ENCODE data around the gene UBE2V1. TPM values are rescaled to one million over a fixed set of nuclear protein-coding genes. Genes with fewer than 3 reads are reported as not detected.

UBE2V1 gene
- polyA plus RNA-seq, 1 experiment: 101 TPM

DNA sequence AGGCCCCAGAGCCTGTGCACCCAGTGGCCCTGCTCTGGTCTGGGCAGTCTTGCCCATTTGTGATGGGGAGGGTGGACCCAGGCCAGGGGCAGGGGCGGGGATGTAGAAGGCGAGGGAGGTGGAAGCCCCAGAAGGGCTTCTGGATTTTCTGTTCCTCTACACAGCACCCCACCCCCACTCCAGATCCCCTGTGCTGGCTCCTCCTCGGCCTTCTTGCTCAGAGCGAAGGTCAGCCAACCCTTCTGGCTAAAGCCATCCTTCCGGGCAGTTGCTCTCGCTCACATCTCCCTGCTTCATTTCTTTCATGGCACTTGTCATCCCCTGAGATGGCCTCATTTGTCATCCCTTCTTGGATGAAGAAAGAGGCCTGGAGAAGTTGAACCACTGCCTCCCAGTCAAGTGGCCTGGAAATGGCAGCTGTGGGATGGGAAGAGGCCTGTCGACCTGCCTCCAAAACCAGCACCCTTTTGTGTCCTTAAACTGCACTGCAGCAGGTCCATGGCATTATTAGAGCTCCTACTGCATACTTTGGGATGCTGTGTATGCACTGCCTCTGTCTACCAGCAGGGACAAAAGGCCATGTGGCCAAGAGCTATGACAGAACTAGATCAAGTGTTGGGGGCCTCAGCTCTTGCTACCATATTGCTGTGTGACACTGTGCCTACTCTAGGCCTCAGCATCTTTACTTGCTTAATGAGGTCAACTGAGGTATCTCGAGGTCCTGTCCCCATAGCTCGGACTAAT, 20.7 kb upstream of the UBE2V1 start:
- CTCF ChIA-PET: interaction anchor here (0.6 to 2.2 kb wide), 4 partner anchors 18 to 153 kb away, joined by 3 to 9 read pairs (median 4); no protein-coding TSS in a partner anchor
- peaks cover 20% of the 10 kb centered on the region for H3K36me3 ChIP-seq (ENCODE audit: control insufficient read depth, insufficient read depth, low read length)
- POLR2A ChIA-PET: no interaction called here
- peak; percentile 14; the same call in 1 of the 2 replicates for TF ChIP-seq CTCF (IDR thresholded peaks at IDR 0.05; ENCODE audit: insufficient read depth, low read depth, low read length)
- H3K27me3 ChIP-seq (ENCODE audit: control insufficient read depth, insufficient read depth, low read length): no peaks in the 10 kb centered on the region
- H3K4me3 ChIP-seq (ENCODE audit: low read depth, low read length): no peak overlapping the region
- no peak for DNase-seq (ENCODE audit: low read depth)

GRCh38 chr20:50133041-50133440, 20.1 kb upstream of the UBE2V1 start:
- no peak for DNase-seq (ENCODE audit: low read depth)
- CTCF ChIA-PET: interaction anchor here (1.3 kb wide), 1 partner anchor 36 kb away, joined by 6 read pairs; no protein-coding TSS in a partner anchor

DNA sequence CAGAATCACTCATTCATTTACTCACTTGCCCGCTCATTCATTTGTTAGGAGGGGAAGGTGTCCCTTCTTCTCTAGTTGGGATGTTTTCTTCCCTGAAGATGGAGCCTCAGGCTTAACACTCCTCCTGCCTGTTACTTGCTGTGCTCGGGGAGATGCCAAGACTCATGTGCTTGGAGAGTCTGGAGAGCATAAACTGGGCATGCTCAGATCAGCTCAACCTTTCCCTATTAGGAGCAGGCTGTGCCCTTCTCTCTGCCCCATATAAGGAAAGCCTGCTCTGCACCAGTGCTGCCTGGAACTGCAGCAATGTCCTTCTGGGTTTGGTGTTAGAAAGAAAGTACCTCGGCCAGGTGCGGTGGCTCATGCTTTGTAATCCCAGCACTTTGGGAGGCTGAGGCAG, 18.0 kb upstream of the UBE2V1 start:
- H3K36me3 ChIP-seq (ENCODE audit: control insufficient read depth, insufficient read depth, low read length): peaks cover 35% of the 10 kb centered on the region
- no peaks in the 10 kb centered on the region for H3K27me3 ChIP-seq (ENCODE audit: control insufficient read depth, insufficient read depth, low read length)
- ChIA-PET CTCF (interaction anchor here (2.5 kb wide), 1 partner anchor 11 kb away, joined by 9 read pairs; no protein-coding TSS in a partner anchor), POLR2A (interaction anchor here (0.6 kb wide), 1 partner anchor 31 kb away, joined by 5 read pairs; no protein-coding TSS in a partner anchor)
- H3K4me3 ChIP-seq (ENCODE audit: low read depth, low read length): no peak overlapping the region
- no peak for DNase-seq (ENCODE audit: low read depth)
- TF ChIP-seq CTCF (IDR thresholded peaks at IDR 0.05; ENCODE audit: insufficient read depth, low read depth, low read length): no peak

More at GRCh38 chr20:50133041-50133440, 20.1 kb upstream of the UBE2V1 start:
- no peak for TF ChIP-seq CTCF (IDR thresholded peaks at IDR 0.05; ENCODE audit: insufficient read depth, low read depth, low read length)
- no peak overlapping the region for H3K4me3 ChIP-seq (ENCODE audit: low read depth, low read length)
- POLR2A ChIA-PET: no interaction called here
- peaks cover 25% of the 10 kb centered on the region for H3K36me3 ChIP-seq (ENCODE audit: control insufficient read depth, insufficient read depth, low read length)
- no peaks in the 10 kb centered on the region for H3K27me3 ChIP-seq (ENCODE audit: control insufficient read depth, insufficient read depth, low read length)

DNA sequence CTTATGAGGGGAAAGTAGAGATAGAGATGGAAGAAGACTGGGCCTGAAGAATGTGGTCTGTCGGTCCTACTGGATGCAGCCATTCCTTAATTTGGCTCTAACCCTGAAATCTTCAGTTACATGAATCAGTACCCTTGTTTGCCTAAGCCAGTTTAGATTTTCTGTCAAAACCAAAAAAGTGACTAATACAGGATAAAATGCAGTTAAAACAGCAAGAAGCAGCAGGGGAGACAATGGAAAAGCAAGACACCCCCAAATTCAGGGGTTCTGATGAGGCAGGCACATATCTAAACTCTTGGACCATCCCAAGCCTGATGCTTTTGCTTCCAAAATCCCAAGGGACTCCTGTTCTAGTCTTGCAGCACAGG, 17.4 kb upstream of the UBE2V1 start:
- Histone ChIP-seq H3K36me3 (ENCODE audit: control insufficient read depth, insufficient read depth, low read length) (peaks cover 35% of the 10 kb centered on the region), H3K27me3 (ENCODE audit: control insufficient read depth, insufficient read depth, low read length) (no peaks in the 10 kb centered on the region), H3K4me3 (ENCODE audit: low read depth, low read length) (no peak overlapping the region)
- ChIA-PET POLR2A (interaction anchor here (0.6 kb wide), 1 partner anchor 30 kb away, joined by 5 read pairs; no protein-coding TSS in a partner anchor), CTCF (interaction anchor here (2.5 kb wide), 1 partner anchor 10 kb away, joined by 9 read pairs; no protein-coding TSS in a partner anchor)
- TF ChIP-seq CTCF (IDR thresholded peaks at IDR 0.05; ENCODE audit: insufficient read depth, low read depth, low read length): no peak
- DNase-seq (ENCODE audit: low read depth): no peak

DNA sequence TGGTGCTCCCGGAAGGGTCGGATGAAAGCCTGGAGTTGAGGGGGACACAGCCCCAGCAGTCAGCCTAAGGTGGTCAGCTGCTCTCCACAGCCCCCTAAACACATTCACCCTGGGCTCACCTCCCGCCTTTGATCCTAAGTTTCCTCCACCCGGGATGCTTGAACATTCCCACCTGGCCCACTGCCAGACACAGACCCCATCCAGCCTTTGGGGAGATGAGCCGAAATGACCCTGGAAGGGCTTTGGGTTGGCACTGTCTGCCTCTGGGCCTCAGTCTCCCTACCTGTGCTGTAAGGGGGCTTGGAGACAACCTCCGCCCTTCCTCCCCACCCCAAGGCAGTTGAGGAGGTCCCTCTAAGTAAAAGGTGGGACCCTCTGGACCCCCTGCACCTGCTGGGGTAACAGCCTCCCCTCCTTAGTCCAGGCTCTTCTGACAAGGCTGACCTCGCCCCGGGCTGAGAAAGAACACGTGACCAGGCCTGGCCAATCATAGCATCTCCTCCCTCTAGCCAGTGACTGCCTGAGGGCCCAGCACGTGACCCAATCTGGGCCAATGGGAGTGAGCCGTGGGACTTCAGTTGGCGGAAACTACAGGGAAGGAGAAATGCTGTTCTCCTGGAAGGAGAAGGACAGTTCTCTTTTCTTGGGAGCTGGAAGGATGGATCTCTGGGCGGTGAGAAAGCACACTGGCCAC, 16.9 kb upstream of the UBE2V1 start:
- H3K4me3 ChIP-seq (ENCODE audit: low read depth, low read length): no peak overlapping the region
- H3K36me3 ChIP-seq (ENCODE audit: control insufficient read depth, insufficient read depth, low read length): peaks cover 36% of the 10 kb centered on the region
- ChIA-PET POLR2A (no interaction called here), CTCF (interaction anchor here (2.3 to 2.5 kb wide), 2 partner anchors 9 to 39 kb away, joined by 9 to 11 read pairs; no protein-coding TSS in a partner anchor)
- no peak for TF ChIP-seq CTCF (IDR thresholded peaks at IDR 0.05; ENCODE audit: insufficient read depth, low read depth, low read length)
- no peak for DNase-seq (ENCODE audit: low read depth)
- H3K27me3 ChIP-seq (ENCODE audit: control insufficient read depth, insufficient read depth, low read length): no peaks in the 10 kb centered on the region

Data from BJ (cell line).